ENCODE results near the gene MAML2.

DNA sequence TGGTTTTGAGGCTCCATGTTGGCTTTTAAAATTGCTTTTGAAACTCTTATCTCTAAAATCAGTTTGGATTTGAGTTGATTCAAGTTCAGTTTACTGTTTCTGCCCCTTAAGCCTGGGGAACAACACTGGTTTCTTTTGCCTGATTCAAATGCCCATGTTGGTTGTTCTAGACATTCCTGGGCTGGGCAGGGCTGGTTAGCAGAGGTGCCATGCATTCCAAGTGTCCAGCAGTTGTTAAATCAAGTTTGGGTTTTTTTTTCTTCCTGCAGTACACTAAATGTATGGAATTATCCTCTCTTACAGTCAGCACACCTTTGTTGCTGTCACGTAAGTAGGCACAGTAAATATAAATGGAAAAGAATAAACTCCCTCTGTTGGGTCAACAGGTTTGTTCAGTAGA is 351.9 kb downstream of the MAML2 start:
- TF ChIP-seq GATA3 (IDR thresholded peaks at IDR 0.05; ENCODE audit: low read depth, low read length) (no peak), GATA2 (IDR thresholded peaks at IDR 0.05; ENCODE audit: low read depth, low read length) (no peak)
